Spleen (tissue), 11 donors: ENCODE data around the gene EVI5L. TPM values are rescaled to one million over a fixed set of nuclear protein-coding genes. Genes with fewer than 3 reads are reported as not detected.
A peak's percentile ranks its signal among the peaks of the same experiment; 100 is the strongest.

Source experiments
- DNase-seq: peaks from one replicate; pipeline ENCODE4 v3.0.0-alpha.2; 2020
- H3K27ac ChIP-seq, 8 donors: fragments of 200-600 bp; sonication (generic) in 7 of 8; 1 replicate in 4 of 8; 2 replicates in 4 of 8; pipeline versions ENCODE4 v1.5.0 to v1.8.0; 2016 to 2021; ENCODE audit warnings: inconsistent platforms in 4 of 8, mild to moderate bottlenecking in 4 of 8, moderate library complexity in 1 of 8
- H3K27me3 ChIP-seq, 7 donors: fragments of 200-600 bp; sonication (generic) in 6 of 7; replicated peaks in 1 of 7; 1 replicate in 4 of 7; 2 replicates in 3 of 7; pipeline versions ENCODE4 v1.5.0 to v1.8.0; 2016 to 2021; ENCODE audit warnings: inconsistent platforms in 3 of 7, mild to moderate bottlenecking in 1 of 7
- H3K36me3 ChIP-seq, 6 donors: fragments of 200-600 bp; sonication (generic) in 5 of 6; 1 replicate in 4 of 6; 2 replicates in 2 of 6; pipeline versions ENCODE4 v1.5.0 to v1.8.0; 2016 to 2021; ENCODE audit warnings: inconsistent platforms in 2 of 6
- H3K4me1 ChIP-seq, 6 donors: fragments of 200-600 bp; sonication (generic) in 5 of 6; 1 replicate in 3 of 6; 2 replicates in 3 of 6; pipeline versions ENCODE4 v1.5.0 to v1.8.0; 2016 to 2021; ENCODE audit warnings: inconsistent platforms in 3 of 6
- H3K4me3 ChIP-seq, 8 donors: fragments of 200-600 bp; sonication (generic) in 7 of 8; 1 replicate in 4 of 8; 2 replicates in 4 of 8; pipeline versions ENCODE4 v1.5.0 to v1.8.0; 2016 to 2021; ENCODE audit warnings: inconsistent platforms in 4 of 8, mild to moderate bottlenecking in 4 of 8, moderate library complexity in 2 of 8
- H3K9me3 ChIP-seq, 8 donors: fragments of 200-600 bp; sonication (generic) in 7 of 8; 1 replicate in 4 of 8; 2 replicates in 4 of 8; pipeline versions ENCODE4 v1.5.0 to v1.8.0; 2016 to 2021; ENCODE audit warnings: inconsistent platforms in 4 of 8
- POLR2A ChIP-seq, 3 donors: fragments of 450-650 bp; IDR thresholded peaks; one replicate each; pipeline ENCODE4 v1.5.1; 2017; ENCODE audit warnings: antibody characterized with exemption in 3 of 3, mild to moderate bottlenecking in 1 of 3
- POLR2AphosphoS5 ChIP-seq, 3 donors: sonication (generic); formaldehyde crosslinking; IDR thresholded peaks; one replicate each; pipeline ENCODE4 v1.5.1; 2017; ENCODE audit warnings: antibody characterized with exemption in 3 of 3
- WGBS, 5 donors: extraction: QIAGEN DNeasy Blood & Tissue Kit in 3 of 5; methylation state at CpG; one replicate each; pipeline versions ENCODE4 v1.1.5 to v1.1.7; 2013 to 2018; 5-methylcytosine and 5-hydroxymethylcytosine counted together
- intact Hi-C: fragments of 100-400 bp; cut with DNase I; formaldehyde crosslinking; loops from one replicate; pipeline ENCODE4 v1.15.0; 2023; ENCODE audit warnings: low total_unique reads
- polyA plus RNA-seq, 3 donors: library from polyadenylated mRNA; stranded (reverse); fragments of 200-250 nt; gene quantifications; one replicate each; pipeline ENCODE4 v1.2.1, GENCODE V29; 2013
- total RNA-seq, 7 donors: library from RNA; depleted of rRNA in 3 of 7; stranded (reverse); fragments of >200 nt in 3 of 7; fragmentation: NEBNext Ultra II Directional in 4 of 7; extraction: Animal tissue kit (Norgen Biotek cat#: 25700) in 4 of 7; gene quantifications; one replicate each; pipeline versions ENCODE4 v1.1.0 to v1.2.1, GENCODE V29; 2016 to 2021
- TF ChIP-seq, protein P1 (sequence below), 11 experiments: fragments of 200-600 bp in 7 of 11; fragments of 450-650 bp in 4 of 11; sonication (generic) in 4 of 11; IDR thresholded peaks in 8 of 11; conservative IDR thresholded peaks in 3 of 11; 1 replicate in 7 of 11; 2 replicates in 4 of 11; pipeline versions ENCODE4 v1.4.0 to v1.8.0; 2016 to 2021; ENCODE audit warnings: antibody characterized with exemption in 11 of 11, inconsistent platforms in 4 of 11, mild to moderate bottlenecking in 1 of 11
- donor health status: healthy with polysubstance abuse.
- donor health status: DM: no; HTN: no; CAD: no; lungs with moderate emphysema.
- donor health status: DM: no; HTN: no; CAD: no.
- donor health status: Bipolar disorder and iron deficiency.
- donor health status: healthy.
- donor health status: DM: no; HTN: no; CAD: no.
- donor health status: DM: yes; HTN: yes; CAD: no.

The EVI5L gene
- total and polyA plus RNA-seq, 10 donors = 3.7 to 22.8 (median 11.9) TPM

DNA sequence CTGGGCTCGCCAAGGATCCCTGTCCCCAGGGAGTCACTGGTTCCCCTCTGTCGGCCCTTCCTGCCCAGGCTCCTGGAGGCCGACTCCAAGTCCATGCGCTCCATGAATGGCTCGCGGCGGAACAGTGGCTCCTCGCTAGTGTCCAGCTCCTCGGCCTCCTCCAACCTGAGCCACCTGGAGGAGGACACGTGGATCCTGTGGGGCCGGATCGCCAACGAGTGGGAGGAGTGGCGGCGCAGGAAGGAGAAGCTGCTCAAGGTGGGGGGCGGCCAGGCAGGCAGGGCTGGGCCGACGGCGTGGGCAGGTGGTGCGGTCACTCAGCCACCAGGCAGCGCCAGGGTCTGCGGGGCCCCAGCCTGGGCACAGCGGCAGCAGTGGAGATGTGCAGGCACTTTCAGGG is 17.6 kb downstream of the EVI5L start:
- 86 to 96% (median 93%) methylated on average over 22 to 23 of the region's 23 CpGs for WGBS, 5 donors
- no peaks in the 10 kb centered on the region for H3K9me3 ChIP-seq
- no peak overlapping the region for H3K27ac ChIP-seq
- intact Hi-C loops = no loop called here
- H3K4me3 ChIP-seq = no peak overlapping the region
- TF ChIP-seq POLR2A (IDR thresholded peaks at IDR 0.05) = no peak
- TF ChIP-seq, protein P1, sequence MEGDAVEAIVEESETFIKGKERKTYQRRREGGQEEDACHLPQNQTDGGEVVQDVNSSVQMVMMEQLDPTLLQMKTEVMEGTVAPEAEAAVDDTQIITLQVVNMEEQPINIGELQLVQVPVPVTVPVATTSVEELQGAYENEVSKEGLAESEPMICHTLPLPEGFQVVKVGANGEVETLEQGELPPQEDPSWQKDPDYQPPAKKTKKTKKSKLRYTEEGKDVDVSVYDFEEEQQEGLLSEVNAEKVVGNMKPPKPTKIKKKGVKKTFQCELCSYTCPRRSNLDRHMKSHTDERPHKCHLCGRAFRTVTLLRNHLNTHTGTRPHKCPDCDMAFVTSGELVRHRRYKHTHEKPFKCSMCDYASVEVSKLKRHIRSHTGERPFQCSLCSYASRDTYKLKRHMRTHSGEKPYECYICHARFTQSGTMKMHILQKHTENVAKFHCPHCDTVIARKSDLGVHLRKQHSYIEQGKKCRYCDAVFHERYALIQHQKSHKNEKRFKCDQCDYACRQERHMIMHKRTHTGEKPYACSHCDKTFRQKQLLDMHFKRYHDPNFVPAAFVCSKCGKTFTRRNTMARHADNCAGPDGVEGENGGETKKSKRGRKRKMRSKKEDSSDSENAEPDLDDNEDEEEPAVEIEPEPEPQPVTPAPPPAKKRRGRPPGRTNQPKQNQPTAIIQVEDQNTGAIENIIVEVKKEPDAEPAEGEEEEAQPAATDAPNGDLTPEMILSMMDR (IDR thresholded peaks at IDR 0.05 in 8 of 11, conservative IDR thresholded peaks at IDR 0.05 in 3 of 11) = no peak
- no peak for TF ChIP-seq POLR2AphosphoS5 (IDR thresholded peaks at IDR 0.05)
- DNase-seq = no peak
- H3K27me3 ChIP-seq = no peaks in the 10 kb centered on the region
- H3K36me3 ChIP-seq = peaks cover 0 to 40% (median 0%) of the 10 kb centered on the region in 6 donors
- H3K4me1 ChIP-seq = peaks cover 0 to 10% (median 0%) of the 10 kb centered on the region in 6 donors

DNA sequence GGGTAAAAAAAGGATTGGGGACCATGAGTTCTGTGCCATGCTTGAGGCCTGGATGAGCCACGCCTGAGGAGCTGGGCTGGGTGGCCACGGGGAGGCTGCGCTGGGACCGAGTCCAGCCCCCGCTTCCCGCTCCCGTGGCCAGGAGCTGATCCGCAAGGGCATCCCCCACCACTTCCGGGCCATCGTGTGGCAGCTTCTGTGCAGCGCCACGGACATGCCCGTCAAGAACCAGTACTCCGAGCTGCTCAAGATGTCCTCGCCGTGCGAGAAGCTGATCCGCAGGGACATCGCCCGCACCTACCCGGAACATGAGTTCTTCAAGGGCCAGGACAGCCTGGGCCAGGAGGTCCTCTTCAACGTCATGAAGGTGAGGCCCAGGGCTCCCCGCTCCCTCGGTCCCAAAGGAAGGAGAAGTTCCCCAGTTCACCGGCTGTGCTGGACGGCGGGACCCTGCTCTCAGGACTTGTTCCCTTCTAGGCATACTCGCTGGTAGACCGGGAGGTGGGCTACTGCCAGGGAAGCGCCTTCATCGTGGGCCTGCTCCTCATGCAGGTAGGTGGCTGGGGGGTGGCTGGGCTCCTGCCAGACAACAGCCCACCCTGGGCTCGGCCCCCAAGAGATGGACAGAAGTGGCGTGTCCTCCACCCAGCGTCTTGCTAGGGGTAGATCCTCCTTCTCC is 18.9 kb downstream of the EVI5L start:
- no peak overlapping the region for H3K4me3 ChIP-seq
- H3K4me1 ChIP-seq = peaks cover 4 to 22% (median 9%) of the 10 kb centered on the region in 6 donors
- H3K27me3 ChIP-seq = no peaks in the 10 kb centered on the region
- H3K27ac ChIP-seq = no peak overlapping the region
- peak in 1 of 3 donors; percentile 4 for TF ChIP-seq POLR2AphosphoS5 (IDR thresholded peaks at IDR 0.05)
- TF ChIP-seq, protein P1 (IDR thresholded peaks at IDR 0.05 in 8 of 11, conservative IDR thresholded peaks at IDR 0.05 in 3 of 11) = no peak
- DNase-seq = no peak
- 90 to 97% (median 90%) methylated on average over 28 to 34 of the region's 34 CpGs for WGBS, 5 donors
- intact Hi-C loops = no loop called here
- H3K36me3 ChIP-seq = peaks cover 0 to 40% (median 0%) of the 10 kb centered on the region in 6 donors
- no peaks in the 10 kb centered on the region for H3K9me3 ChIP-seq

DNA sequence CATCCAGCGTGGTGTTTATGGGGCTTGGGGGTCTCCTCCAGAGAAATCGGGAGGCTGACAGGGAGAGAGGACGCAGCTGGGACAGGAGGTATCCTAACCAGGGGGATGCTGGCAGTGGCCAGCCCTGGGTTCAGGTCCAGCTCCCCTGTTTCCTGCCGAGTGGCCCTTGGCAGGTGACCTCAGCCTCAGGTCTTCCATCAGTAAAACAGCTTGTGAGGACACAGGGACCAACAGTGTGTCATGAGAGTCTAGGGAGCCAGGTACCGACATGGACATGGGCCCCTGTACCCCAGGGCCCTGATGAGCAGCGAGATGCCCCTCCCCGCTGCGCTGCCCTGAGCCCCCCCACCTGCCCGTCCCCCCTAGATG is 19.6 kb downstream of the EVI5L start:
- 88 to 99% (median 92%) methylated on average over 4 to 9 of the region's 9 CpGs for WGBS, 5 donors
- no peak overlapping the region for H3K4me3 ChIP-seq
- TF ChIP-seq, protein P1 (IDR thresholded peaks at IDR 0.05 in 8 of 11, conservative IDR thresholded peaks at IDR 0.05 in 3 of 11) = no peak
- TF ChIP-seq POLR2AphosphoS5 (IDR thresholded peaks at IDR 0.05) (no peak), POLR2A (IDR thresholded peaks at IDR 0.05) (no peak)
- H3K27ac ChIP-seq = no peak overlapping the region
- peaks cover 0 to 1% (median 0%) of the 10 kb centered on the region in 7 donors for H3K27me3 ChIP-seq
- H3K36me3 ChIP-seq = peaks cover 0 to 40% (median 0%) of the 10 kb centered on the region in 6 donors
- H3K9me3 ChIP-seq = no peaks in the 10 kb centered on the region
- DNase-seq = no peak
- H3K4me1 ChIP-seq = peaks cover 4 to 23% (median 9%) of the 10 kb centered on the region in 6 donors
- intact Hi-C loops = no loop called here

DNA sequence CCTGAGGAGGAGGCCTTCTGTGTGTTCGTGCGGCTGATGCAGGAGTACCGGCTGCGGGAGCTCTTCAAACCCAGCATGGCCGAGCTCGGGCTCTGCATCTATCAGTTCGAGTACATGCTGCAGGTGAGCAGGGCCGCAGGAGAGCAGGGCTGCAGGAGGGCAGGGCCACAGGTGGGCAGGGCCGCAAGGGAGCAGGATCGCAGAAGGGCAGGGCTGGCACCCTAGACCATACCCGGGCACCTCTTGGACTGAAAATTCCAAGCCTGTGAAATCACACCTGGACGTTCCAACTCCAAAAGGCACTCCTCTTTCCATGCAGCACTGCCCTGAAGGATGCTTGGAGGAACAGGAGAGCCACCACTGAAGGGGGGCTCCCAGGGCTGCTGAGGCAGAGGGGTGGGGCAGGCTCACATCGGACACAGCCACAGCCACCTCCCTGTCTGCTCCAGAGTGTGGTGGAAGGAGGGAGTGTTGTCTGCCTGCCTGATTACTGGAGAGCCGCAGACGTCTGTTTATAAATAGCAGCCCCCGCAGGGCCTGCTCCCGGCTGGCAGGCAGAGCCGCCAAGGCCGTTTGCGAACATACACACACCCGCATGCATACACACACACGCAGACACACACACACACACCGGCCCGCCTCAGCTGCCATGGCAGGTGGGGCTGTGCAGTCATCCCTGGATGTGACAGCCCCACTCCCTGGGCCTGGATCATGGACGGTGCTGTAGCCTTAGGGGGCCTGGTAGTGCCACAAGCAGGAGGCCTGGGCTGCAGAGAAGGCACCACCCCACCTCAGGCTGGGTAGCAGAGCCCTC is 20.2 kb downstream of the EVI5L start:
- Histone ChIP-seq H3K9me3 (no peaks in the 10 kb centered on the region), H3K36me3 (peaks cover 0 to 40% (median 0%) of the 10 kb centered on the region in 6 donors), H3K27ac (no peak overlapping the region), H3K4me1 (peaks cover 4 to 22% (median 9%) of the 10 kb centered on the region in 6 donors), H3K27me3 (peaks cover 0 to 4% (median 0%) of the 10 kb centered on the region in 7 donors), H3K4me3 (no peak overlapping the region)
- DNase-seq = no peak
- TF ChIP-seq POLR2A (IDR thresholded peaks at IDR 0.05) = no peak
- TF ChIP-seq POLR2AphosphoS5 (IDR thresholded peaks at IDR 0.05) = no peak
- TF ChIP-seq, protein P1 (IDR thresholded peaks at IDR 0.05 in 8 of 11, conservative IDR thresholded peaks at IDR 0.05 in 3 of 11) = no peak
- 71 to 92% (median 85%) methylated on average over 3 to 25 of the region's 25 CpGs for WGBS, 5 donors
- intact Hi-C loops = no loop called here
